Head of caudate nucleus (tissue), 42 donors: ENCODE results near the gene CYP2B6.
A peak's percentile ranks its signal among the peaks of the same experiment; 100 is the strongest.
"Not testable (repeated sequence)": the region's sequence is repeated elsewhere in the genome, so short reads cannot be mapped to it uniquely, and the experiment has no call there.

Source experiments
- DNase-seq, 42 donors: peaks; one replicate each; pipeline versions ENCODE4 v3.0.0 to v3.0.0-alpha.2; 2020 to 2021; ENCODE audit warnings: mixed read lengths in 7 of 42
- intact Hi-C: fragments of 100-400 bp; cut with DNase I; formaldehyde crosslinking; loops from one replicate; pipeline ENCODE4 v1.15.0; 2022

The CYP2B6 gene

DNA sequence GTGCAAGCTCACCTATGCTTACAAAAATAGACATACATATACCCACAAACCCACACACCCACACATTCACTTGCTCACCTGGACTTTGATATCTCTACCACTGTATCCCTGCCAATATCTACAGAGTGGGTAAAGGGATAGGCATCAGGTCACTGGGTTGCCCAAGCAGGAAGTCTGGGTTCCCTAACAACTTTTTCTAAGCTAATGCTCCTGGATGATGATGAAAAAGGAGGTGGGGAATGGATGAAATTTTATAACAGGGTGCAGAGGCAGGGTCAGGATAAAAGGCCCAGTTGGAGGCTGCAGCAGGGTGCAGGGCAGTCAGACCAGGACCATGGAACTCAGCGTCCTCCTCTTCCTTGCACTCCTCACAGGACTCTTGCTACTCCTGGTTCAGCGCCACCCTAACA, at the start of gene CYP2B6:
CYP2B6 (plus strand) TSS at position 311 of the 410 bp plus-strand sequence; CDS start at position 335, 24 bp downstream.
- no peak for DNase-seq
- intact Hi-C loops: no loop called here

- DNase-seq: no peak
- intact Hi-C loops: no loop called here
Observed at GRCh38 chr19:40941481-40942219, 49.4 kb upstream of the CYP2B6 start.

DNA sequence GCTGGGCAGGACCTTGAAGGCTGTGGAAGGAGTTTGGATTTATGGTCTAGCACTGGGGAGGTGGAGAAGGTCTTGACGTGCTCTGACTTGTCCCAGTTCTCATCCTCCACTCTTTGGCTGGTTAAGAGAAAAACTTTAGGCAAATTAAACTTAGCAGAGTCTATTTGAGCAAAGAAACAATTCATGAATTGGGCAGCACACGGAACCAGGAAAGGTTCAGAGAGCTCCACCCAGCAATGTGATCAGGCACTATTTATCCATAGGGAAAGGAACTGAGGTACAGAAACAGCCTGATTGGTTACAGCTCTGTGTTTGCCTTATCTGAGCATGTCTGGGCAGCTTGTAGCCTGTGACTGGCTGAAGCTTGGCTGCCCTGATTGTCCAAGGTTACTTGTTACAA, 45.4 kb upstream of the CYP2B6 start:
- intact Hi-C loops: no loop called here
- no peak for DNase-seq

- intact Hi-C loops: no loop called here
Observed at GRCh38 chr19:40947114-40947513, 44.0 kb upstream of the CYP2B6 start.

DNA sequence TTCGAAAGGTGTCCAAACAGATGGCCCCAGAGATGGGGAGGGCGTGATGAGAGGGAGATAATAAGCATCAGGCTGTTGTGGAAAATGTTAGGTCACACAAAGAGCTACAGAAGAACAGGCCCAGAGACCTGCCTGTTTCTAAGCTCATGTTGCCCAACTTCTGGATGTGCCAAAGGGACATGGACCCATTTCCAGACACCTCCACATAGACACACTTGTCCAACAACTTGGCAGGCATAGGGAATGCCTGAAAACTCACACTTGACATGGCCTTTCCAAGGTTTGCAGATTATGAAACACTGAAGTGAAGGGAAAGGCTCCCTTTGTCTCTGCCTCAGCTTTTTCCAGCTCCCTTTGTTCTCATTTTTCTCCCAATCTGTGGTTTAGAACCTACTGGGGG, 43.5 kb upstream of the CYP2B6 start:
- DNase-seq: no peak
- intact Hi-C loops: no loop called here

More at GRCh38 chr19:40947114-40947513, 44.0 kb upstream of the CYP2B6 start:
- no peak for DNase-seq

DNA sequence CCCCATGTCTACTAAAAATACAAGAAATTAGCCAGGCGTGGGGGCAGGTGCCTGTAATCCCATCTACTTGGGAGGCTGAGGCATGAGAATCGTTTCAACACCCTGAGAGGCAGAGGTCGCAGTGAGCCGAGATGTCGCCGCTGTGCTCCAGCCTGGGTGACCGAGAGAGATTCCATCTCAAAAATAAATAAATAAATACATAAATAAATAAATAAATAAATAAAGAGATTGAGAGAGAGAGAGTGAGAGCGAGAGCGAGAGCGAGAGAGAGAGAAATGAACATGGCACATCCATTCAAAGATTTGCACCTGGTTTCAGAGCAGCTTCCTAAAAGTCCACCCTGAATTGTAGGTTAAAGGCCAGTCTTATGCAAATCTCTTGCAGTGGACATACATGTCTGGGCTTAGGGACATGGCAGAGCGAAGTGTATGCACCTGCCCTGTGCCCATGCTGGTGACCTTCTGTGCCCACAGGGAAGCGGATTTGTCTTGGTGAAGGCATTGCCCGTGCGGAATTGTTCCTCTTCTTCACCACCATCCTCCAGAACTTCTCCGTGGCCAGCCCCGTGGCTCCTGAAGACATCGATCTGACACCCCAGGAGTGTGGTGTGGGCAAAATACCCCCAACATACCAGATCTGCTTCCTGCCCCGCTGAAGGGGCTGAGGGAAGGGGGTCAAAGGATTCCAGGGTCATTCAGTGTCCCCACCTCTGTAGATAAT, 42.3 kb upstream of the CYP2B6 start:
- intact Hi-C loops: no loop called here
- no peak for DNase-seq

- intact Hi-C loops: no loop called here
- DNase-seq: no peak
Observed at GRCh38 chr19:40954573-40954972, 36.5 kb upstream of the CYP2B6 start.

GRCh38 chr19:40959338-40959737, 31.7 kb upstream of the CYP2B6 start:
- intact Hi-C loops: no loop called here
- no peak for DNase-seq

- intact Hi-C loops: no loop called here
- no peak for DNase-seq
Observed at GRCh38 chr19:40960062-40960685, 30.9 kb upstream of the CYP2B6 start.

GRCh38 chr19:40960780-40961179, 30.3 kb upstream of the CYP2B6 start:
- no peak for DNase-seq
- intact Hi-C loops: no loop called here

GRCh38 chr19:40962460-40962961, 28.6 kb upstream of the CYP2B6 start:
- intact Hi-C loops: no loop called here

GRCh38 chr19:40964361-40964760, 26.7 kb upstream of the CYP2B6 start:
- DNase-seq, intact Hi-C loops: not testable (repeated sequence)

More at GRCh38 chr19:40962460-40962961, 28.6 kb upstream of the CYP2B6 start:
- no peak for DNase-seq

- intact Hi-C loops, DNase-seq: not testable (repeated sequence)
Observed at GRCh38 chr19:40965351-40965750, 25.7 kb upstream of the CYP2B6 start.

GRCh38 chr19:40966591-40966990, 24.5 kb upstream of the CYP2B6 start:
- DNase-seq, intact Hi-C loops: not testable (repeated sequence)

- intact Hi-C loops, DNase-seq: not testable (repeated sequence)
Observed at GRCh38 chr19:40968065-40968464, 23.0 kb upstream of the CYP2B6 start.

DNA sequence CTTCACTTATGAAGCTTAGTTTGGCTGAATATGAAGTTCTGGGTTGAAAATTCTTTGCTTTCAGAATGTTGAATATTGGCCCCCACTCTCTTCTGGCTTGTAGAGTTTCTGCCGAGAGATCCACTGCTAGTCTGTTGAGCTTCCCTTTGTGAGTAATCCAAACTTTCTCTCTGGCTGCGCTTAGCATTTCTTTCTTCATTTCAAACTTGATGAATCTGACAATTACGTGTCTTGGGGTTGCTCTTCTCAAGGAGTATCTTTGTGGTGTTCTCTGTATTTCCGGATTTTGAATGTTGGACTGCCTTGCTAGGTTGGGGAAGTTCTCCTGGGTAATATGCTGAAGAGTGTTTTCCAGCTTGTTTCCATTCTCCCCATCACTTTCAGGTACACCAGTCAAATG, 21.4 kb upstream of the CYP2B6 start:
- DNase-seq, intact Hi-C loops: not testable (repeated sequence)

DNA sequence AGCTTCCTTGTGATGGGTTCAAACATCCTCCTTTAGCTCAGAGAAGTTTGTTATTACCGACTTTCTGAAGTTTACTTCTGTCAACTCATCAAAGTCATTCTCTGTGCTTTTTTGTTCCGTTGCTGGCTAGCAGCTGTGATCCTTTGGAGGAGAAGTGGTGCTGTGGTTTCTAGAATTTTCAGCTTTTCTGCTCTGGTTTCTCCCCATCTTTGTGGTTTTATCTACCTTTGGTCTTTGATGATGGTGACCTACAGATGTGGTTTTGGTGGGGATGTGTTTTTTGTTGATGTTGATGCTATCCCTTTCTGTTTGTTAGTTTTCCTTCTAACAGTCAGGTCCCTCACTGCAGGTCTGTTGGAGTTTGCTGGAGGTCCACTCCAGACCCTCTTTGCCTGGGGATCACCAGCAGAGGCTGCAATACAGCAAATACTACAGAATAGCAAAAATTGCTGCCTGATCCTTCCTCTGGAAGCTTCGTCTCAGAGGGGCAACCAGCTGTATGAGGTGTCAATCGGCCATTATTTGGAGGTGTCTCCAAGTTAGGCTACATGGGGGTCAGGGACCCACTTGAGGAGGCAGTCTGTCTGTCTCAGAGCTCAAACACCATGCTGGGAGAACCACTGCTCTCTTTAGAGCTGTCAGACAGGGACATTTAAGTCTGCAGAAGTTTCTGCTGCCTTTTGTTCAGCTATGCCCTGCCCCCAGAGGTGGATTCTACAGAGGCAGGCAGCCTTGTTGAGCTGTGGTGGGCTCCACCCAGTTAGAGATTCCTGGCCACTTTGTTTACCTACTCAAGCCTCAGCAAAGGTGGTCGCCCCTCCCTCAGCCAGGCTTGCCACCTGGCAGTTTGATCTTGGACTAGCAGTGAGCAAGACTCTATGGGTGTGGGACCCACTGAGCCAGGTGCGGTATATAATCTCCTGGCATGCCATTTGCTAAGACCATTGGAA, 20.4 kb upstream of the CYP2B6 start:
- DNase-seq, intact Hi-C loops: not testable (repeated sequence)

DNA sequence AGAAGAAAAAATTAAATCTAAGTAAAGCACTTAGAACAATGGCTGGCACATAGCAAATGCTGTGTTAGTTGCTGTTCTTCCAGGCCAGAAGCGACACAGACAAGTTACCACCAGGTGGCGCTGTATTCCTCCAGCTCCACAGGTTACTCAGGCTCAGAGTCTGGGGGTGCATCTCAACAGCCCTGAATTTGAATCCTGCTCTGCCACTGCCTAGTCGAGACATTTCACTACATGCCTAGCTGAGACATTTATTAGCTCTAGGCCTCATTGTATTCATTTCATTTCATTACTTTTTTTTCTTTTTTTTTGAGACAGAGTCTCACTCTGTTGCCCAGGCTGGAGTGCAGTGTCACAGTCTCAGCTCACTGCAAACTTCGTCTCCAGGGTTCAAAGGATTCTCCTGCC, 16.4 kb upstream of the CYP2B6 start:
- DNase-seq: peak; percentile 35 to 90 (median 77)
- intact Hi-C loops: no loop called here

- intact Hi-C loops: no loop called here
- DNase-seq: no peak
Observed at GRCh38 chr19:40976134-40976533, 14.9 kb upstream of the CYP2B6 start.
